Activated CD4-positive, CD25-positive, alpha-beta regulatory T cell treated with anti-CD3 and anti-CD28 coated beads, Interleukin-2, amount 50 U/mL, for 16 hours (primary cell): ENCODE data around the gene MRPL27.
"Not testable (repeated sequence)": the region's sequence is repeated elsewhere in the genome, so short reads cannot be mapped to it uniquely, and the experiment has no call there.

Experiments used
- DNase-seq: peaks from one replicate; pipeline ENCODE4 v3.0.0-alpha.2; 2020; ENCODE audit warnings: low read depth, low spot score

The MRPL27 gene

DNA sequence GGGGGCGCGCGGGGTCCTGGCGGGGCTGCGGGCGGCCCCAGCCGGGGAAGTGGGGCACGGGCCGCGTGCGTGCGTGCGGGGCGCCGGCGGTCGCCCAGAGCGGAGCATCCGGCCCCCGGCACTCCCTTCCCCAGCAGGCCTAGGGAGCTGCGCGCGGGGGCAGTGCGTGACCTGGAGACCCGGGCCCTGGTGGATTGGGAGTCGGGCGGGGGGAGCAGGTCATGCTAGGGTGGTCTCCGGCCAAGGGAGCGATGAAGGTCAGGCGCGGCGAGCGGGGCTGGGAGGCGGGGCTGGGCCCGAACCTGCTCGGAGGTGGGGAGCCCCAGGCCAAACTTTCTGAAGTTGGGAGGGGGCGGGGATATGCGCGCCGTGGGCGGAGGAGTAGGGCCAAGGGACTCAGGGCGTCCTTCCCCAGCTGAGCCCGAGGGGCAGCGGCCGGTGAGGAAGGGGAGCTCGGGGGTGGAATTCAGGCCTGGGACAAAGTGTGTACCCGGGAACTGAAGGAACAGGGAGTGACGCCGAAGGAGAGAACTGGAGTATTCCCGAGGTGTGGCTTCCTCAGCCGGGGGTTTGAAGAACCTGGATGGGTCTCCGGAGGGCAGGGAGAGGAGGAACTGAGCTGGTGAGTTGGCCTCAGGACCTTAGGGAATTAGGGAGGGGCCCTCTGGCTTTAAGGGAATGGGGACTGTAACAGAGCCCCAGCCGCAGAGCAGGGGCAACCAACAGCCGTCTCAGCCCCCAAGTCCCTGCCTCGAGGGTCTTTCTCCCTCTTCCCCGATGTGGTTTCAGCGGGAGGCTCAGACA lies 26.5 kb downstream of the MRPL27 start:
- DNase-seq: peak; percentile 17

DNA sequence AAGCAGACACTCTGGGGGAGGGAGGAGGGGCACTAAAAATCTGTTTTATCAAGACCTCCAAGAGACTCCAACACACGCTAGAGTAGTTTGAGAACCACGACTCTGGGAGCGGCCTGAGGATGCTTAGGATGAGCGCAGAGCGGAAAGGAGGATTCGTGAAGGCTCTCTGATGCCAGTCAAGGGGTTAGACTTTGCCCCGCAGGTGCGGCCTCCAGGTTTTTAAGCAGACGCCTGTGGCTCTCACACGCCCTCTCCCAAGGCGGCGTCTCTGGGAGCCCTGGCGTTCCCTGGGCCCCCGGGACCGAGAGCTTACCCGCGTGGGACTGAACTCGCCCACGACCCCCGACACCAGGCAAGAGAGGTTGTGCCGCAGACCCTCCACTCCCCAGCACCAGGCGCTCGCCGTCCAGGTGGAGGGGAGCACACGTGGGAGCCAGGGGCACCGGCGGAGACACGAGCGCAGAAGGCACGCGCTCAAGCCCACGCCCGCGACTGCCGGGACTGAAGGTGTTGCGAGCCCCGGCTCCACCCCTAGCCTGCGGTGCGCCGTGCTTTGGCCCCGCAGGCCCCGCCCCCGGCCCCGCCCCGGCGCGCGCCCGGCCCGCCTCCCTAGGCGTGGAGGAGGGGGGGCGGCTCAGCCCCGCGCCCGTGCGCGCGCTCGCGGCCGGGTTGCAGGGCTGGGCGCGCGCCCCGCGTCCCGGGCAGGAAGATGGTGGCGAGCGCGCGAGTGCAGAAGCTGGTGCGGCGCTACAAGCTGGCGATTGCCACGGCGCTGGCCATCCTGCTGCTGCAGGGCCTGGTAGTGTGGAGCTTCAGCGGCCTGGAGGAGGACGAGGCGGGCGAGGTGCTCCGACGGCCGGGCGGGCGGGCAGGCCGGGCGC lies 27.3 kb downstream of the MRPL27 start, which contains the start of gene XYLT2:
Gene XYLT2 (plus strand): TSS at position 695 of the 881 bp plus-strand sequence. CDS start 15 bp downstream, at position 710.
- DNase-seq: peak; percentile 83

DNA sequence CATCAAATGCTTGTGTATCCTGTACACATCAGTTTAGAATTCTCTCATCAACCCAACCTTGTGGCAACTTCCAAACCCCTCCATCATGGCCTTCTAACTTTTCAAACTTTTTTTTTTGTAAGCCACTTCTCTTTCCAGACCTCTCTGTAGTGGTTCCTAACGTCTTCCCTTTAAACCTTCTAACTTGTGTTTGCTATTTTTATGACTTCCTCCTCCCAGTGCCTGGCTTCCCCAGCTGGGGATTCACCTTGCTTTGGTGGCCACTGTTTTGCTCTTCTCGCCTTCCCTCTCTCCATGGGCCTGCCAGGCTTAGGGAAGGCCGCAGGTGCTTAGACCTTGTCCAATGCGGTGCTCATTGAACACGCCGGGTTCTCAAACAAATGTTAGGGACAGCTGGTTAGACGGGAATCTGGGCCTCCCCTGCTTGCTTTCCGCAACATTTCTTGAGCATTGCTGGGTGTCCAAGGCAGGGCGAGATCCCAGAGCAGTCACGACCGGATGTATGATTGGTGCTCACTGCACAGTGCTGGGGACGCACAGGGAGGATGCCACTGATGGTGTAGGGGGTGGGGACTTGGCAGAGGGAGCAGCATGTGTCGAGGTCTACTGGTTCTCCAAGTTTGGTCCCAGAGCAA lies 28.1 kb downstream of the MRPL27 start:
- DNase-seq: no peak

DNA sequence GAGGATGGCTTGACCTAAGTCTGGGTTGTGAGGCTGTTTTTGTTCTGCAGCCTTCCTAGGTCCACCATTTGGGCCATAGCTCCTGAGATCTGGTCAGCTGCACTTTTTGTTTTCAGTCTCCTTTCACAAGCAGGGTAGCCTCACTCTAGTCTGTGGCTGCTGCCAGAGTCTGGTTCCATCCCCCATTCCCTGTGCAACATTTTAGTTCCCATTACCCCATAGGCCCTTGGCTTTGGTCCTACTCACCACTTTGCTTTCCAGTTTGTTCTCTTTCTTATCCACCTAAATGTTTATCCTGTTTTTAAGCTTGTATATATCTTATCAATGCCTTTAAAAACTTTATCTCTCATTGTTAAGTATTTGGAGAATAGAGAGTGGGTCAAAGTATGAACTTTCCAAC lies 33.6 kb downstream of the MRPL27 start:
- DNase-seq: no peak

DNA sequence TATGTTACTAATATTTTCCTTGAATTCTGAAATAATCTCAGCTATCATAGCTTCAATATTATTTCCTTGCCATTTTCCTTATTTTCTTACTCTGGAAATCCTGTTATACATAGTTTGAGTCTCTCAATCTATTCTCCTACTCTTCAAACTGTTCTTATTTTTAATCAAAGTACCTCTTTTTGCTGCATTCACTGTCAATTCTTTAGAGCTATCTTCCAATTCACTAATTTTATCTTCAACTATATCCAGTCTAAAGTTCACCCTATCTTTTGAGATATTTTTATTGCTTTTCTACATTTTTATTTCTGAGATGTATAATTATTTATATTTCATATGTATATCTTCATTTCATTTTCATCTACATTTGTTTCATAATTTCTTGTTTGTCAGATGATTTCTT lies 34.3 kb downstream of the MRPL27 start:
- DNase-seq: no peak

DNA sequence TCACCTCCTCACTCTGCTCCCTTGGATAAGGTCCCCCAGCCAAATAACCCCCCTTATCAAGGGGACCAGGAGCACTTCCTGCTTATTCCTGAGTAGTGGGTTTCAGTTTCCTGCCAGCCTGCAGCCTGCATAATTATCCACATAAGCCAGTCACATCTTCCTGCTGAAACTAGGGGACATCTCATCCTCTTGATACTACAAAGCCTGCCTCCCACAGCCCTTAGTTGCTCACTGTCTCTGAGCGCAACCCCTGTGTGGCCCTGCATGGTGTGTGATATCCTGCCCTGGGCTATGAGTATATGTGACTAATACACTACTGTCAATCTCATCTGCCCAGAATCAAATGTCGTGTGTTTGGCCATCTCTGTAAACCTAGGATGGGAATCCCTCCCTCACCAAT lies 35.0 kb downstream of the MRPL27 start:
- no peak for DNase-seq

DNA sequence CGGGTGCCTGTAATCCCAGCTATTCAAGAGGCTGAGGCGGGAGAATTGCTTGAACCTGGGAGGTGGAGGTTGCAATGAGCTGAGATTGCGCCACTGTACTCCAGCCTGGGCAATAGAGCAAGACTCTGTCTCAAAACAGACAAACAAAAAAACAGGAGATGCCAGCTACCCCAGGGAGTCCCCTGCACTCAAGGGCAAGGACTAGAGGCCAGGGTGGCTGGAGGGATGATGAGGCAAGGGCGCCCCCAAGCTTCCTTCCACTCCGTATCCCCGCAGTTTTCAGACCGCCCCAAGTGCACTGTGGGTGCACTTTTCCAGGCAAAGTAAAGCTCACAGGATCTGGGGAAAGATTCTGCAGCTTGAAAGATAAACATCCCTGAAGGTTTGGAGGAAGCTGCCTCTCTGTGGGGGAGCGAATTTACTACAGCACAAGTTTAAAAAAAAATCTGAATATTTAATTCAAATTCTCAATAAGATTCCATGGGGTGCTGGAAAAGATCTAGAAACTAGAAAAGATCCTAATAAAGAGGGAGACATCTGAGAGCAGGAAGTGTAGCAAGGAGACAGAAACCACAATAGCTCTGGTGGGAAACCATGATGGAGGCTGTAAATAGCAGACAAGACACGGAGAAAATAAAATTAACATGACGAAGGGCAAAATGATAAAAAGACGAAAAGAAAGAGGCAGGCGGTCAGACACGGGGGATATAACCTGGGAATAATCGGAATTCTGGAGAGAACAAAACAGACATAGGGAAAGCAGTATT lies 39.5 kb downstream of the MRPL27 start:
- not testable (repeated sequence) for DNase-seq

DNA sequence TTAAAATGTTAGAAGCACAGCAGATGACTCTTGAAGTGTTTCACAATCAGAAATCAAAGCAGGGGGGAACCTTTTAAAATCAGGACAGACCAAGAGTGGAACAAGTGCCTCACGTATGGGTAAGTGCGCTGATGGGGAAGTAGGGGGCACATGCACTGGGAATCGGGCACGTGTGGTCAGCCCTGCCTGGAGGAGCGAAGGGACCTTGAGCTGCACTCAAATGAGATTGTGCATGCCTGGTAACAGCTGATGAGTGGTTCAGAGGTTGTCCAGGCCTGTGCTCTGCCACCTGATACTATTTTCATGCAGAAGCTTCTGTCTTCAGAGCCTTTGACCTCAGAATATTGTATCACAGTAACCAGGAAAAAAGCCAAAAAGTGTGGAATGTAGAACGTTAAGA lies 40.8 kb downstream of the MRPL27 start:
- no peak for DNase-seq

DNA sequence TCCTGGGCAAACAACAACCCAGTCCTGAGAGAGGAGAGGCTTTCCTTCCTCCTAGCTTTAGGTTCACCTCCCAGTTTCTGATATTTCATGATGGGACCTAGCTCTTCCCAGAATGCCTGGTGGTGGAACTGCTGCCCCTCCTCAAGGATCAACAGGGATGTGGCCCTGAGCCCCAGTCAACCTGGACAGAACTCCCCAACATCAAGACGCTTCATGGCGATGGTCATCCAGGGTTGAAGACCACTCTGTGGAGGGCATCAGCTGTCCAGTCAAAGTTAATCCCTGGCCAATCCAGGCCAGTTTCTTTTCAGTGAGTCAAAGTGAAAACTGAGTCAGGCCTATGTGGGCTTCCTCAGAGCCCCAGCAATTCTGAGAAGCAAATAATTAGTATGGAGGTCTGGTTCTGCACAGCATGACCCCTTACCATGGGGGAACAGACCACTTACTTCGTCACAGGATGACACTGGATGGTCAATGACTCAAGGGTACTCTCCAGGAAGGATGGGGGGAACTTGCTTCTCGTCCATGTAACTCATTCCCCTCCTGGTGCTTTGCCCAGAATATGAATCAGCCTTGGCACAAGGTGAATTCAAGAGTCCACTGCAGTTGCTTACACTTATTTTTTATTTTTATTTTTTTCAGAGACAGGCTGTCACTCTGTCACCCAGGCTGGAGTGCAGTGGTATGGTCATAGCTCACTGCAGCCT lies 41.7 kb downstream of the MRPL27 start:
- DNase-seq: no peak

DNA sequence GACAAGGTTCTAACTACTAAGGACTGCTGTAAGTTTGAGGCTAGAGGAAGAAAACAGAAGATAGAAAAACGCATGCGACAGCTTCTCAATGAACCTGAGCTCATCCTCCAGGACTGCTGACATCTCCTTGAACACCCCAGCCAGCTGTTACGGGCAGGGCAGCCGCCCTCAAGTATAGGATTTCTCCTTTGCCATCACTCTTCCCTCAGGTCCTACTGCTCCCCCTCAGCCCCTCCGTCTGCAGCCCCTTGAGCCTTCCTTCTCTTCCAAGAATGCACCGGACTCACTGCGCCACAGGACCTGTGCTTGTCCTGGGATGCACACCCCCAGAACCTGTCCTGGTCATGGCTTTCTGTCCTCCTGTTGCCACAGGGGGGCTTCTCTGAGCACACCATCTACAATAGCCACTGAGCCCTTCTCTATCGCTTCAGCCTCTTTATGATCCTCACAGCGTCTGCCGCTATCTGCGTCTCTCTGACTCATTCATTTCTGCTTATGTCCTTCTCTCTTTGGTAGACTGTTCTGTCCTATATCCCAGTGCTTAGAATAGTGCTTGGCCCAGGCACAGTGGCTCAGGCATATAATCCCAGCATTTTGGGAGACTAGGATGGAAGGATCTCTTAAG lies 42.7 kb downstream of the MRPL27 start:
- DNase-seq: no peak

DNA sequence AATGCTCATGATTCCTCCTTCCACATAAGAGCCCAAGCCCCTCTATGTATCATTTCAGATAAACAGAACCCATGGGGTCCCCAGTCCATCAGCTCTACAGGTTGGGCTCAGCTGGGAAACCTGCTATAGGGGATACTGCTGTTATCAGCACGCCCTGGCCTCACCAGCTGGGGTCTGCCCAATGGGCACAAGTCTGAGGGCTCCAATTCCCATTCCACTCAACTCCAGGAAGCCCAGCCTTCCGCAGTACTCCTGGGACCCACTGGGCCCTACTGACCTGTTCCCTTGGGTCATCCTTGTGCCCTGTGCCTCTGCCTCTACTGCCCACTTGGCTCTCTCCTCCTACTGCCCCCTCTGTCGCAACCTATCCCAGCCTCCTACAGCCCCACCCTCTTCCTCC lies 43.3 kb downstream of the MRPL27 start:
- DNase-seq: no peak

DNA sequence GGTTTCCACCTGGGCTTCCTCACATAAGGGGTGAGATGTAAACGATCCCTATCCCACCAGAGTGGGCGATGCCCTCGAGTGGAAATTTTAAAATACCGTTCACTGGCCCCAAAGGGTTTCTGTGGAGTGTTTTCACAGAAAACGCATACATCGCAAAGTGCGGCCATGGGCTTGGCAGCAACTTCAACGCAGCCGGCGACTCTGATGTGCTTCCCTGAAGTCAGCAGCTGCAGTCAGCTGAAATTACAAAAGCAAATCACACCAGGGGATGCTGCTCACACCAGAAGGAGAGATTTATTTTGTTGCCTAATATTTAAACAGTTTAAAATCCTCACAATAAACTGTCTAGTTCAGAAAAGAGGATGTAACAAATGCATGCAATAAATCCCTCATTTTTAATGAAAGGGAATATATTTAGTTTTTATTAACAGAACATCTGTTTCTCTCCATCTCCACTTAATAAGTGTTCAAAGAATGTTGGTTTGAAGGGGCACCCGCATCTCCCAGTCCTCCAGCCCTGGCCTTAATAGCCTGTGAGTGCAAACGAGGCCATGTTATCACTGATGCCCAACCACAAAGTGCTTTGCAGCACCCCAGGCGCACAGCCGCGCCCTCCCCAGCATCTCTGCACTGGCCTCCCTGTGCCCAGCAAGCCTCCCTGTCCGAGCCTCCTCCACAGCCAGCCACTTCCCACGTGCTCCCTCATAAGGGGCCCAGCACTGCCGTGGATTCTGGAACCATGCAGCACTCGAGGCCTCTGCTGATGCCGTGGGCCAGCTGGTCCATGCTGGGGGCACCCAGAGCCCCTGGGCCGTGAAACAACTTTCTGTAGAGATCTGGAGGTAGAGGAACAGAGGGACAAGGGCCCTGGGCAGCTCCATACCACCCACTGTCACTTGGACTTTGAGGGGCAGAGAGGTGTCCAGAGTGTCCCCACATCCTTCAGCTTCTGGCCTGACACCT lies 44.3 kb downstream of the MRPL27 start:
- no peak for DNase-seq

DNA sequence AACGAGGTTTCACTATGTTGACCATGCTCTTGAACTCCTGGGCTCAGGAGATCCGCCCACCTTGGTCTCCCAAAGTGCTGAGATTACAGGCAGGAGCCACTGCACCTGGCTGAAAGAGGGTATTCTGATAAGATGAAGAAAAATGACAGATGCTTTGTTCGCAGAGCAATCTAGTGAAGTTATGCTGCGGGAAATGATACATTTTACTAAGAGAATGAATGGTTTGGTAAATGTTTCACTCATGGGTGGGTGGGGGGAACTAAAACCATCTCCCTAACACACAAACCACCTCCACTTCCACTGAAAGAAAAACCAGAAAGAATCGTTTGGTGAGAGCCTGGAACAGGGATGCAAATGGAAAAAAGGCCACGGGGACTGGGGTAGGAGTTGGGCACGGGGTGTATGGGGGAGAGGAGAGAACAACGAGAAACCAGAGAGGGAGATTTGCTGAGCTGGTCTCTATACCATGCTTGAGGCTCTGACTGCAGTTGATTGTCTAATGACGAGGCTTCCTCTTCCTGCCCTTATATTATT lies 46.1 kb downstream of the MRPL27 start:
- no peak for DNase-seq

DNA sequence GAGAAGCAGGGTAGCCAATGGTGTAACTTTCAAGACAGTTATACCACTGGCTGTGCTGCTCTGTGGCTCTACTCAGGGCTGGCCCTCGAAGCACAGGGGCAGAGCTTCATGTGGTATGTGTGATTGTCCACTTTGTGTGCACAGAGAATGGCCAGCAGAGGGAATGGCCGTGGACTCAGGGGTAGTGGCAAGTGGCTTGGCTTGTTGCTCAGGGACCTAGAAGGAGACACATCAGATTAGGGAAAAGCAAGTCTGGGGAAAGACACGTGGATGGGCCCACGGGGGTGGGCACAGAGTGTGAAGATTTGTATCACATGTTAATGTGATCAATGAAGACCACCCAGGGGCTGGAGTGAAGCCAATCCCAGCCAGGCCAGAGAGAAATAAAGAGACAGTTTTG lies 47.1 kb downstream of the MRPL27 start:
- DNase-seq: no peak

DNA sequence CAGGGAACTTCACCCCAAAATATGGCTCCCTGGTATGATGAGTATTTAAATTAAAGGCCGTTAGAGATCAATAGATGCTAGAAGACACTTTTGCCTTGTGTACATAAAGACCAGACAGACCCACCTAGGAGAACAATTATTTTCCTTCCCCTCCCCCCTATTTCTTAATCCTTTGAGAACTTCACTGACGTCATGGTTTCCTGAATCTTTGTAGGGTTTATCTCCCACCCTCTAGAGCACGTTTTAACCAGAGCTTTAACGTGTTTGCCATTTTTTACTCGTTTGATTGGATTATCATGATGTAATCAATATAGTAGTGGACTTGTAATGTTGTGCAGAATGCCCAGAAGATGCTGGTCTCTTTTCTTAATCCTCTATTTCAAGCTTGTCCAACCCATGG lies 49.9 kb downstream of the MRPL27 start:
- no peak for DNase-seq

DNA sequence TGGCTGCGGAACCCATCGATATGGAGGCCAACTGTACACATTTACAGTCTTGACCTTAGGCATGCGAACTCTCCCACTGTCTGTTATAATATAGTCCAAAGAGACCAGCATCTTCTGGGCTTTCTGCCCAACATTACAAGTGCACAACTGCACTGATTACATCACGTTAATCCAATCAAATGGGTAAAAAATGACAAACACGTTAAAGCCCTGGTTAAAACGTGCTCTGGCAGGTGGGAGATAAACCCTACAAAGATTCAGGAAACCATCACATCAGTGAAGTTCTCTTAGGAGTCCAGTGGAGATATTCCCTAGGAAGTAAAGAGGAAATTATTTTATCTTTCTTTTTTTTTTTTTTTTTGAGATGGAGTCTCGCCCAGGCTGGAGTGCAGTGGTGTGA lies 50.7 kb downstream of the MRPL27 start:
- DNase-seq: no peak

DNA sequence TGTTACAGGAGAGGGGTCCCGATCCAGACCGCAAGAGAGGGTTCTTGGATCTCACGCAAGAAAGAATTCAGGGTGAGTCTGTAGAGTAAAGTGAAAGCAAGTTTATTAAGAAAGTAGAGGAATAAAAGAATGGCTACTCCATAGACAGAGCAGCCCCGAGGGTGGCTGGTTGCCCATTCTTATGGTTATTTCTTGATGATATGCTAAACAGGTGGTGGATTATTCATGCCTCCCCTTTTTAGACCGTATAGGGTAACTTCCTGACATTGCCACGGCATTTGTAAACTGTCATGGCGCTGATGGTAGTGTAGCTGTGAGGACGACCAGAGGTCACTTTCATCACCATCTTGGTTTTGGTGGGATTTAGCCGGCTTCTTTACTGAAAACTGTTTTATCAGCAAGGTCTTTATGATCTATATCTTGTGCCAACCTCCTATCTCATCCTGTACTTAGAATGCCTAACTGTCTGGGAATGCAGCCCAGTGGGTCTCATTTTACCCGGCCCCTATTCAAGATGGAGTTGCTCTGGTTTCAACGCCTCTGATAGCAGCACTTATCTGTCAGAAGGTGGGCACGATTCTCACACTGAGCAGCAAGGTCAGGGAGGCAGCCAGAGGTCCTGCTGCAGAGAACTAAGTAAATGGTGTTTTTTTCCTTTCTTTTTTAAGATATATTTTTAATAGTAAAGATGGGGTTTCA lies 53.5 kb downstream of the MRPL27 start:
- DNase-seq: no peak
